Aorta (tissue), 5 donors: ENCODE measurements around the gene AKNA. TPM values are rescaled to one million over a fixed set of nuclear protein-coding genes. Genes with fewer than 3 reads are reported as not detected.
"Not testable (repeated sequence)": the region's sequence is repeated elsewhere in the genome, so short reads cannot be mapped to it uniquely, and the experiment has no call there.

Source experiments
- ATAC-seq: fragments of 200-7000 bp; cut with Tn5 transposase; one replicate; pipeline ENCODE4 v1.9.1; 2022; ENCODE audit warnings: moderate library complexity; ENCODE audit not compliant: low FRiP score
- DNase-seq, 2 donors: peaks; one replicate each; pipeline ENCODE4 v3.0.0-alpha.2; 2020
- H3K27ac ChIP-seq, 2 donors: one replicate each; pipeline ENCODE4 v1.5.1; 2013; ENCODE audit warnings: low read length in 2 of 2, mild to moderate bottlenecking in 2 of 2, moderate library complexity in 2 of 2, control low read depth in 1 of 2, inconsistent platforms in 1 of 2, low read depth in 1 of 2
- H3K27me3 ChIP-seq, 2 donors: one replicate each; pipeline ENCODE4 v1.6.1; 2013; ENCODE audit warnings: control low read depth in 1 of 2, low read length in 1 of 2, mild to moderate bottlenecking in 1 of 2, moderate library complexity in 1 of 2; ENCODE audit not compliant: insufficient read depth in 2 of 2, control insufficient read depth in 1 of 2
- H3K36me3 ChIP-seq, 2 donors: one replicate each; pipeline ENCODE4 v1.6.1; 2013; ENCODE audit warnings: control low read depth in 1 of 2, low read length in 1 of 2, mild to moderate bottlenecking in 1 of 2; ENCODE audit not compliant: insufficient read depth in 2 of 2, control insufficient read depth in 1 of 2
- H3K4me1 ChIP-seq, 2 donors: one replicate each; pipeline ENCODE4 v1.6.1; 2013; ENCODE audit warnings: low read length in 2 of 2, control low read depth in 1 of 2, mild to moderate bottlenecking in 1 of 2, moderate library complexity in 1 of 2; ENCODE audit not compliant: insufficient read depth in 2 of 2, control insufficient read depth in 1 of 2
- H3K4me3 ChIP-seq, 2 donors: one replicate each; pipeline ENCODE4 v1.5.1; 2013; ENCODE audit warnings: low read length in 2 of 2, control low read depth in 1 of 2, mild to moderate bottlenecking in 1 of 2
- H3K9me3 ChIP-seq: one replicate; pipeline ENCODE4 v1.6.1; 2013; ENCODE audit warnings: mild to moderate bottlenecking, low read length; ENCODE audit not compliant: control insufficient read depth
- WGBS, 2 donors: extraction: QIAGEN DNeasy Blood & Tissue Kit; methylation state at CpG; one replicate each; pipeline ENCODE4 v1.1.7; 2013; 5-methylcytosine and 5-hydroxymethylcytosine counted together
- intact Hi-C, 2 donors: fragments of 100-400 bp; cut with DNase I; formaldehyde crosslinking; loops; one replicate each; pipeline versions ENCODE4 v1.14.2 to v1.15.0; 2022
- polyA plus RNA-seq, 2 donors: library from polyadenylated mRNA; stranded (reverse); fragments of 200-250 nt; gene quantifications; one replicate each; pipeline ENCODE4 v1.2.3, GENCODE V29; 2013
- total RNA-seq, 2 donors: library from RNA; stranded (reverse); fragmentation: NEBNext Ultra II Directional; extraction: Animal tissue kit (Norgen Biotek cat#: 25700); gene quantifications; one replicate each; pipeline ENCODE4 v1.2.1, GENCODE V29; 2021
- donor health status: healthy with polysubstance abuse.
- donor health status: Bipolar disorder and iron deficiency.
- donor health status: DM: no; HTN: no; CAD: no.
- donor health status: DM: no; HTN: no; CAD: no.
- donor health status: DM: yes; HTN: yes; CAD: no.

Gene AKNA
- total and polyA plus RNA-seq, 4 donors, result 11.9 to 56.0 (median 32.0) TPM

DNA sequence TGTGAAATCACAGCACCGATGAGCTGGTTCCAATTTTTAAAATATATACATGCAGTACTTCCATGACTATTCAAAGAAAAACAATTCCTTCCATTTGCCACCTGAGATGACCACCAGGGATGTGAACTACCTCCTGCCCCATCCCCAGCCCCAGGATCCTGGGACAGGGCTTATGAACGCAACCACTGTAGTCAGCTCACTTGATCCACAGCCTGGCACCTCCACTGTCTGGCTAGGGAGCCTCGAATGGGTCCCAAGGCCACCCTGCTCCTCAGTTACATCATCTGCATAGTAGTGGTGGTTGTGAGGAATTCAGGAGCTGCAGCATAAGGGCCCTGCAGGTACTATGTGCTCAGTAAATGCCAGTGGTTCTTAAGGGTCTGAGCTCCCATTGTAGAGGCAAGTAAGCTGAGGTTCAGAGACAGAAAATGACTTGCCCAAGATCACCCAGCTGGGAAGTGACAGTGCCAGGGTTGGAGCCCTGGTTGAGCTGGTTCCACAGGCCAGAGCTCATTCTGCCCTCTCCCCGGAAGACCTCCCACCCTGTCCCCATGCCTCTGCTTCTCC, 55.2 kb downstream of the AKNA start:
- H3K27ac ChIP-seq, result not testable (repeated sequence)
- WGBS, 2 donors, result 63 to 68% methylated on average over 4 of the region's 4 CpGs

DNA sequence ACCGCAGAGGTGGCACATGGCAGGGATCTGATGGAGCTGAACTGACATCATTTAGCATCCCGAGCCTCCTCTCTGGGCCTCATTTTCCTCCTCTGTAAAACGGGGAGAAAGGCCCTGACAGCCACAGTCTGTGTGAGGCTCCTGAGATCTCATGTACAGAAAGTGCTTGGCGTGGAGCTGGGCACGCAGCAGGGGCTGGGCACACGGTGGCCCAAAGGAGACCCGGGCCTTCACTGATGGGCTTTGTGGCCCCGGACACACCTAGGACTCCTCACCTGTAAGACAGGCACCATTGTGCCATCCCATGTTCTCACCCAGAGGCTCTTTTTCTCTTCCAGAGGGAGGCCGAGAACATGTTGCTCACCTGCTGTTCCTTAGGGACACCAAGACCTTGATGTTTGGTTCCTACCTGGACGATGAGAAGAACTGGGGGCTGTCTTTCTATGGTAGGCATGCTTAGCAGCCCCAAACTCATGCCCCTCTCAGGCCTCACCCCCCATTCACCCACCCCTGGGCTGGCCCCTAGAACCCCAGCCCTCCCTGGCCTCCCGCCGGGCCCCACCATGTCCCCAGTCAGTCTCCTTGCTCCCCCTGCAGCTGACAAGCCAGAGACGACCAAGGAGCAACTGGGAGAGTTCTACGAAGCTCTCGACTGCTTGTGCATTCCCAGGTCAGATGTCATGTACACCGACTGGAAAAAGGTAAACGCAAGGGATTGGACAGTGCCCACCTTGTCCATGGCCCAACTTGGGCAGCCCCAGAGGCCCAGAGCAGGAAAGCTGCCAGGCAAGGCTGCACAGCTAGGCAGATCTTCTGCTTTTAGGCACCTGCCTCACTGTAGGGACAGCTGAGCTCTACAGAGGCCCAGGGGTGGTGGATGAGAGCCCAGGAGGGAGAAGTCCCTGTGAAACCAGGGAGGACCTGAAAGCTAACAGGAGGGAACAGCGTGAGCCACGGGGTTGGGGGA, 56.3 kb downstream of the AKNA start:
- intact Hi-C loops, result not testable (repeated sequence)
- 62% methylated on average over 15 of the region's 19 CpGs for WGBS, 2 donors

More for the DNA sequence above, 55.2 kb downstream of the AKNA start:
- DNase-seq, ATAC-seq, H3K4me1 ChIP-seq, intact Hi-C loops, H3K36me3 ChIP-seq, H3K4me3 ChIP-seq, H3K9me3 ChIP-seq, H3K27me3 ChIP-seq: not testable (repeated sequence)

DNA sequence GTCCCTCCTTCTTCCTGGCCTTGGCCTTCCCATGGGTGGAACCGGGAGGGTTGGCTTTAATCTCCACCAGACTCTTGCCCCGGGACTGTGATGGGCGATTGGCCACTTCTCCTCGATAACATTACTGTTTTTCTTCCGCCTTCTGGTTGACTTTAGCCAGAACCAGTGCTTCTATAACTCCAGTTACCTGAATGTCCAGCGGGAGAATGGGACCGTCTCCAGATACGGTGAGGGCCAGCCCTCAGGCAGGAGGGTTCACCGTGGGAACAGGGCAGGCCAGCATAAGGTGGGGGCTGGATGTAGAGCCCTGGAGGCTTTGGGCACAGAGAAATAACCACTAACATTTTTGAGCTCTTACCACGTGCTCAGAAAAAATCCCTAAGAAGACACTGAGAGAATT, 57.1 kb downstream of the AKNA start:
- Histone ChIP-seq H3K9me3 (no peaks in the 10 kb centered on the region), H3K36me3 (no peaks in the 10 kb centered on the region), H3K4me1 (no peaks in the 10 kb centered on the region), H3K4me3 (no peak overlapping the region), H3K27me3 (no peaks in the 10 kb centered on the region), H3K27ac (no peak overlapping the region)
- 21 to 24% methylated on average over 10 of the region's 10 CpGs for WGBS, 2 donors
- intact Hi-C loops, result no loop called here
- no peak for DNase-seq
- no peak for ATAC-seq

More for the DNA sequence above, 56.3 kb downstream of the AKNA start:
- H3K27me3 ChIP-seq, H3K9me3 ChIP-seq, H3K4me3 ChIP-seq, H3K4me1 ChIP-seq, ATAC-seq, DNase-seq, H3K36me3 ChIP-seq, H3K27ac ChIP-seq: not testable (repeated sequence)

DNA sequence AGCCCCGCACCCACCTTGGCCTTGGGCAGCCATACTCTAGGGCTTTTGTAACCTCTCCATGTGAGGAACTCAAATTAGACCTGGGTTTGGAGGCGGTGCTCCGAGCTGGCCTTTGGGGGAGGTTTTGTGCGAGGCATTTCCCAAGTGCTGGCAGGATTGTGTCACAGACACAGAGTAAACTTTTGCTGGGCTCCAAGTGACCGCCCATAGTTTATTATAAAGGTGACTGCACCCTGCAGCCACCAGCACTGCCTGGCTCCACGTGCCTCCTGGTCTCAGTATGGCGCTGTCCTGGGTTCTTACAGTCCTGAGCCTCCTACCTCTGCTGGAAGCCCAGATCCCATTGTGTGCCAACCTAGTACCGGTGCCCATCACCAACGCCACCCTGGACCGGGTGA, 58.2 kb downstream of the AKNA start, which contains the start of gene ORM2:
Gene ORM2, plus strand, starts transcription at position 245 of the 398 bp plus-strand sequence. Its CDS starts 36 bp downstream, at position 281.
- H3K9me3 ChIP-seq, ATAC-seq, intact Hi-C loops, H3K27me3 ChIP-seq, H3K36me3 ChIP-seq, H3K4me3 ChIP-seq, H3K27ac ChIP-seq, H3K4me1 ChIP-seq, DNase-seq: not testable (repeated sequence)
- 26% methylated on average over 2 of the region's 10 CpGs; no CpG with 5 or more reads in 1 of the 2 donors for WGBS, 2 donors

DNA sequence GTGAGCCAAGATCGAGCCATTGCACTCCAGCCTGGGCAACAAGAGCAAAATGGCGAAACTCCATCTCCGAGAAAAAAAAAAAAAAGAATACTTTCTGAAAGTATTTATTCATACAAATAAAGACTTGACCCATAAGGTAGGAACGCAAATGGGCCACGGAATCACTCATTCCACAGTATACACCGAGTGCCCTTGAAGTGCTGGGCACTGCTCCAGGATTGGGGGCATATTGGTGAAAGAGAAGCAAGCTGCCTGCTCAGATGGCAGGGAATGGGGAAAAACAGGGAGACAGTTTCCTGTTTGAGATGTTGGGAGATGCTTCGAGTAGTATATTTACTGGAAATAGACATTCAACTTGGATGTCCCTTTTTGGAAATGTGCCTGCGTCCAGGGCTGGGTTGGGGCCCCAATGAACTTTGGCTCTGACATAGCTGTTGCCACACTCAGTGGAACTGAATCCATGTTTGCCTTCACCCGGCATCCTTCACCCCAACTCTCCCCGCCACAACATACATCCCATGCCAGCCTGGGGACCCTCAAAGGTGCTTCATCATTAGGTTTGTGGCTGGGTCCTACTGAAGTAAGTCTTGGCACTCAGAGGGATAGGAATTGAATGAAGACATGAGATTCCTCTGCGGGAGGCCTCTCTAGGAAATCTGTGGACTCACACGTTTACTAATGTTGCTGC, 58.7 kb downstream of the AKNA start:
- ATAC-seq, result not testable (repeated sequence)

DNA sequence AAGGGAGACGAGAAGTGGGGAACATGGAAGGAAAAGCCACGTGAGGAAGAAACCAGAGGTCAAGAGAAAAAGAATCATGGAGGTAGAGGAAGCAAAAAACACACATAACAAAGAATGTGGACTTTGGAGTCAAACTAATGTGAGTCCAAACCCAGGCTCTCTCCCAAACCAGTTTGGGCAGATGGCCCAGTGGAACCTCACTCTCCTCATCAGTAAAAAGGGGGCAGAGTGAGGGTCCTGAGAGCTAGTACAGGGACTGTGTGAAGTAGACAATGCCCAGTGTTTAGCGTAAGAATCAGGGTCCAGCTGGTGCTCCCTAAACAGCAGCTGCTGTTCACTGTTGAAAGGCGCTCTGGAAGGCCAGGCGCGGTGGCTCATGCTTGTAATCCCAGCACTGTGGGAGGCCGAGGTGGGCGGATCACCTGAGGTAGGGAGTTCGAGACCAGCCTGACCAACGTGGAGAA, 59.4 kb downstream of the AKNA start:
- DNase-seq, H3K9me3 ChIP-seq, intact Hi-C loops: not testable (repeated sequence)

More for the DNA sequence above, 58.7 kb downstream of the AKNA start:
- H3K27ac ChIP-seq, intact Hi-C loops, H3K36me3 ChIP-seq, H3K4me1 ChIP-seq, H3K27me3 ChIP-seq, H3K9me3 ChIP-seq, H3K4me3 ChIP-seq, DNase-seq: not testable (repeated sequence)
- WGBS, 2 donors, result 81 to 82% methylated on average over 9 to 11 of the region's 12 CpGs

DNA sequence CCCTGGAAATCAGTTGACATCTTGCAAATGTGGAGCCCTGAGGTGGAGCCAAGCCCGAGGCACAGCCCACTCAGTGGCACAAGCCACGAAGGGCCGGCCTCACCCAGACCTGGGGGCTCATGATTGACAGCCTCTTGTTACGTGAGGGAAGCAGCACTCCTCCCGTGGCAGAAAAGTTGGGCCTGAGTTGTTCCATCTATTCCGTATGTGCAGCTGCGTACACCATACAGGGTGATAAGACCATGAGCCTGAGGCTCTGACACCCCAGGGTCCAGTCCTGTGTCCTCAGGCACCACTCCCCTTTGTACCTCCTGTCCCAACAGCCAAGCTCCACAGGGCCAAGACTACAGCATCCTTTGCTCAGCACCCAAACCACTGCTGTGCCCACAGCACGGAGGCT, 60.0 kb downstream of the AKNA start:
- no peaks in the 10 kb centered on the region for H3K9me3 ChIP-seq
- no peaks in the 10 kb centered on the region for H3K4me1 ChIP-seq
- H3K4me3 ChIP-seq, result no peak overlapping the region
- no peaks in the 10 kb centered on the region for H3K36me3 ChIP-seq
- H3K27me3 ChIP-seq, result no peaks in the 10 kb centered on the region
- intact Hi-C loops, result no loop called here
- DNase-seq (peak in 1 of 2 donors; percentile 83), ATAC-seq (no peak)
- H3K27ac ChIP-seq, result no peak overlapping the region
- WGBS, 2 donors, result 93 to 94% methylated on average over 8 of the region's 8 CpGs

More for the DNA sequence above, 59.4 kb downstream of the AKNA start:
- WGBS, 2 donors, result 89 to 90% methylated on average over 10 of the region's 10 CpGs
- H3K4me3 ChIP-seq, H3K27me3 ChIP-seq, H3K27ac ChIP-seq, H3K4me1 ChIP-seq, H3K36me3 ChIP-seq, ATAC-seq: not testable (repeated sequence)

DNA sequence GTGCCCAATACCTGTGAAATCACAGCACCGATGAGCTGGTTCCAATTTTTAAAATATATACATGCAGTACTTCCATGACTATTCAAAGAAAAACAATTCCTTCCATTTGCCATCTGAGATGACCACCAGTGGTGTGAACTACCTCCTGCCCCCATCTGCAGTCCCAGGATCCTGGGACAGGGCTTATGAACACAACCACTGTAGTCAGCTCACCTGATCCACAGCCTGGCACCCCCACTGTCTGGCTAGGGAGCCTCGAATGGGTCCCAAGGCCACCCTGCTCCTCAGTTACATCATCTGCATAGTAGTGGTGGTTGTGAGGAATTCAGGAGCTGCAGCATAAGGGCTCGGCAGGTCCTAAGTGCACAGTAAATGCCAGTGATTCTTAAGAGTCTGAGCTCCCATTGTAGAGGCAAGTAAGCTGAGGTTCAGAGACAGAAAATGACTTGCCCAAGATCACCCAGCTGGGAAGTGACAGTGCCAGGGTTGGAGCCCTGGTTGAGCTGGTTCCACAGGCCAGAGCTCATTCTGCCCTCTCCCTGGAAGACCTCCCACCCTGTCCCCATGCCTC, 62.0 kb downstream of the AKNA start:
- DNase-seq, result not testable (repeated sequence)
- WGBS, 2 donors, result 87 to 92% methylated on average over 3 of the region's 3 CpGs

More for the DNA sequence above, 62.0 kb downstream of the AKNA start:
- H3K27ac ChIP-seq, H3K9me3 ChIP-seq, H3K27me3 ChIP-seq, ATAC-seq, H3K4me1 ChIP-seq, H3K36me3 ChIP-seq, intact Hi-C loops, H3K4me3 ChIP-seq: not testable (repeated sequence)
